Endothelial cell of umbilical vein (primary cell): ENCODE data around the gene PIM3.

Experiments
- CTCF ChIP-seq, 2 donors: IDR thresholded peaks; 1 replicate in 1 of 2; 2 replicates in 1 of 2; pipeline ENCODE4 v1.5.1; 2011; ENCODE audit warnings: low read length in 2 of 2, mild to moderate bottlenecking in 2 of 2, moderate library complexity in 2 of 2, control low read depth in 1 of 2, inconsistent platforms in 1 of 2, low read depth in 1 of 2; ENCODE audit not compliant: insufficient read depth in 1 of 2; ENCODE audit errors: extremely low read depth in 1 of 2
- EZH2 ChIP-seq: IDR thresholded peaks from 2 replicates; pipeline ENCODE4 v1.6.1; 2012; ENCODE audit warnings: borderline replicate concordance, low read depth, mild to moderate bottlenecking, moderate library complexity, low read length, inconsistent platforms; ENCODE audit not compliant: severe bottlenecking
- JUN ChIP-seq: IDR thresholded peaks from 2 replicates; pipeline ENCODE4 v1.6.1; 2011; ENCODE audit warnings: borderline replicate concordance, low read depth; ENCODE audit not compliant: insufficient read length, insufficient read depth
- MYC ChIP-seq: IDR thresholded peaks from one replicate; pipeline ENCODE4 v1.6.1; 2011; ENCODE audit warnings: mild to moderate bottlenecking, low read depth, low read length
- POLR2A ChIP-seq: IDR thresholded peaks from 2 replicates; pipeline ENCODE4 v1.6.1; 2012; ENCODE audit warnings: low read depth, mild to moderate bottlenecking, control low read depth, low read length
- POLR2AphosphoS5 ChIP-seq: IDR thresholded peaks from 2 replicates; pipeline ENCODE4 v1.6.1; 2012; ENCODE audit warnings: low read depth, mild to moderate bottlenecking, control low read depth, low read length, moderate library complexity; ENCODE audit not compliant: insufficient read depth
- TF ChIP-seq, protein P1 (sequence below): IDR thresholded peaks from 2 replicates; pipeline ENCODE4 v1.6.1; 2011; ENCODE audit not compliant: insufficient read depth, insufficient read length

- no peak for TF ChIP-seq MYC
- no peak for TF ChIP-seq CTCF (IDR thresholded peaks at IDR 0.05; ENCODE audit: extremely low read depth in 1 of 2, insufficient read depth in 1 of 2, low read depth in 1 of 2, low read length in 2 of 2)
- no peak for TF ChIP-seq POLR2A
- TF ChIP-seq, protein P1, sequence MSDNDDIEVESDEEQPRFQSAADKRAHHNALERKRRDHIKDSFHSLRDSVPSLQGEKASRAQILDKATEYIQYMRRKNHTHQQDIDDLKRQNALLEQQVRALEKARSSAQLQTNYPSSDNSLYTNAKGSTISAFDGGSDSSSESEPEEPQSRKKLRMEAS, result no peak
- TF ChIP-seq EZH2, result no peak
- no peak for TF ChIP-seq JUN
- no peak for TF ChIP-seq POLR2AphosphoS5
Measured at GRCh38 chr22:49953680-49954344, 6.8 kb upstream of the PIM3 start.
